Hepatocyte (in vitro differentiated cells): ENCODE results near the gene INPP5F. TPM values are rescaled to one million over a fixed set of nuclear protein-coding genes. Genes with fewer than 3 reads are reported as not detected.

Experiments used
- DNase-seq: peaks from one replicate; pipeline ENCODE4 v3.0.0-alpha.2; 2016; ENCODE audit warnings: low spot score
- H2AFZ ChIP-seq: fragments of 200-600 bp; sonication (generic); 2 replicates; pipeline ENCODE4 v1.6.0; 2016; ENCODE audit warnings: antibody characterized with exemption, mild to moderate bottlenecking
- H3K27ac ChIP-seq: fragments of 200-600 bp; sonication (generic); 2 replicates; pipeline ENCODE4 v1.5.1; 2016; ENCODE audit warnings: mild to moderate bottlenecking
- H3K27me3 ChIP-seq: fragments of 200-600 bp; sonication (generic); 2 replicates; pipeline ENCODE4 v1.6.1; 2016
- H3K36me3 ChIP-seq: fragments of 200-600 bp; sonication (generic); replicated peaks from 2 replicates; pipeline ENCODE4 v1.5.1; 2016; ENCODE audit warnings: low read depth; ENCODE audit not compliant: insufficient read depth
- H3K4me1 ChIP-seq: fragments of 200-600 bp; sonication (generic); 2 replicates; pipeline ENCODE4 v1.5.1; 2016; ENCODE audit warnings: mild to moderate bottlenecking, moderate library complexity; ENCODE audit not compliant: insufficient read depth
- H3K4me2 ChIP-seq: fragments of 200-600 bp; sonication (generic); 2 replicates; pipeline ENCODE4 v1.6.0; 2016
- H3K4me3 ChIP-seq: fragments of 200-600 bp; sonication (generic); 2 replicates; pipeline ENCODE4 v1.5.1; 2016; ENCODE audit warnings: mild to moderate bottlenecking
- H3K79me2 ChIP-seq: fragments of 200-600 bp; sonication (generic); 2 replicates; pipeline ENCODE4 v1.6.0; 2017; ENCODE audit warnings: mild to moderate bottlenecking
- H3K9me2 ChIP-seq: fragments of 200-600 bp; sonication (generic); replicated peaks from 2 replicates; pipeline ENCODE4 v1.6.0; 2017; ENCODE audit warnings: mild to moderate bottlenecking; ENCODE audit not compliant: insufficient read depth
- H3K9me3 ChIP-seq: fragments of 200-600 bp; sonication (generic); 2 replicates; pipeline ENCODE4 v1.5.1; 2016; ENCODE audit warnings: low read depth, mild to moderate bottlenecking
- H4K20me1 ChIP-seq: fragments of 200-600 bp; sonication (generic); 2 replicates; pipeline ENCODE4 v1.6.0; 2016; ENCODE audit warnings: mild to moderate bottlenecking; ENCODE audit not compliant: insufficient read depth, poor library complexity, severe bottlenecking
- CTCF ChIP-seq: fragments of 200-600 bp; sonication (generic); IDR thresholded peaks from 2 replicates; pipeline ENCODE4 v1.5.1; 2016; ENCODE audit warnings: antibody characterized with exemption, mild to moderate bottlenecking; ENCODE audit not compliant: poor library complexity
- EZH2 ChIP-seq: fragments of 200-600 bp; sonication (generic); IDR thresholded peaks from 2 replicates; pipeline ENCODE4 v1.6.1; 2016; ENCODE audit warnings: antibody characterized with exemption, mild to moderate bottlenecking, borderline replicate concordance
- EZH2phosphoT487 ChIP-seq: fragments of 200-600 bp; sonication (generic); IDR thresholded peaks from one replicate; pipeline ENCODE4 v1.6.1; 2018; ENCODE audit warnings: antibody characterized with exemption, mild to moderate bottlenecking, low read depth, moderate library complexity; ENCODE audit not compliant: unreplicated experiment, severe bottlenecking
- WGBS: methylation state at CpG from one replicate; pipeline ENCODE4 v1.1.6; 2016; ENCODE audit warnings: low lambda C conversion rate; ENCODE audit errors: missing lambda C conversion rate; 5-methylcytosine and 5-hydroxymethylcytosine counted together
- polyA plus RNA-seq: library from polyadenylated mRNA; unstranded; fragments of >200 nt; fragmentation: Nextera tagmentation; extraction: Ambion mirVana; gene quantifications from 2 replicates; pipeline ENCODE4 v1.2.1, GENCODE V29; 2016
- total RNA-seq: library from RNA; depleted of rRNA; stranded (reverse); fragments of >200 nt; gene quantifications from 2 replicates; pipeline ENCODE4 v1.2.3, GENCODE V29; 2014

Gene INPP5F
- total and polyA plus RNA-seq, 2 experiments from 2014 or later, result 9.9 to 44.4 TPM

GRCh38 chr10:119749455-119749854 lies 23.6 kb downstream of the INPP5F start:
- 92% methylated on average over 7 of the region's 7 CpGs for WGBS
- no peaks in the 10 kb centered on the region for H3K27me3 ChIP-seq
- no peak overlapping the region for H3K4me2 ChIP-seq
- H3K4me3 ChIP-seq, result no peak overlapping the region
- H3K4me1 ChIP-seq, result peaks cover 12% of the 10 kb centered on the region
- peaks cover 38% of the 10 kb centered on the region for H3K79me2 ChIP-seq
- no peaks in the 10 kb centered on the region for H3K9me2 ChIP-seq
- no peaks in the 10 kb centered on the region for H3K36me3 ChIP-seq
- no peaks in the 10 kb centered on the region for H4K20me1 ChIP-seq
- TF ChIP-seq EZH2phosphoT487, result no peak
- TF ChIP-seq CTCF, result no peak
- no peak for TF ChIP-seq EZH2
- no peak for DNase-seq
- no peaks in the 10 kb centered on the region for H3K9me3 ChIP-seq
- H2AFZ ChIP-seq, result no peak overlapping the region
- H3K27ac ChIP-seq, result no peak overlapping the region

DNA sequence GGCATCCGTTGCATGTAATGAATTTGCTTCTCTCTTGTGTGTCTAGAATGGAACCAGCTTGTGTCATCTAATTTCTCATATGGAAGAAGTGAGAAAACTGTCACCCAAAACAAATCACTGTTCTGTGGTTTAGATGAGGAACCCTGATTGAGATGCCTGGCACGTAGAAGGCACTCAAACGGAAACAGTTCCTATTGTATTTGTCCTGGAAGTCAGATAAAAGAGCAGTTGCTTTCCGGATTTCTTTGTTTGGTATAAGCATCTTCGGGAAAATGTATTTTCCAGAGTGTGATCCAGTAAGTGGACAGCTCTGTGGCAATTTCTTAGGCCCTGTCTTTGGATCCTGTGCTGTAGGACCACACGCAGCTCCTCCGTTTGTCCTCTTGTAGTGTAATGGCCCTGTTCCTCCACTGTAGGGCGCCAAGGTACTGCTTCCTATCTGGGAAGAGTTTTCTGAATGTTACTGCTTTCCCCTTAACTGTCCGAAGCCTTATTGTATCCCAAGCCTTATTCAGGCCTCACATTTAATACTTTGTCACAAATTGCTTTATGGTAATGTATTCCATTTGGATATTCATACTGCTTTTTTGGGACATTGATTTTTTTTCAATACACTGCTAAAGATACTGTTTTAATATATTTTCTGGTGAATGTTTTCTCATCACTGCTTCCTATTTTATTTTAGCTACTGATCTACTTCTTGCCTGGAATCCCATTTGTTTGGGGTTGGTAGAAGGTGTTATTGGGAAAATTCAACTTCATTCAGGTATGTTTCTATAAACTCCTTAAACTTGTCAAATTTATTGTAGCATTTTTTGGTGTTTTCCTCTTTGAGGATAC lies 24.8 kb downstream of the INPP5F start:
- no peaks in the 10 kb centered on the region for H3K9me3 ChIP-seq
- H3K79me2 ChIP-seq, result peaks cover 35% of the 10 kb centered on the region
- no peak overlapping the region for H3K4me2 ChIP-seq
- no peak overlapping the region for H3K27ac ChIP-seq
- H3K4me3 ChIP-seq, result no peak overlapping the region
- DNase-seq, result peak; percentile 86
- no peaks in the 10 kb centered on the region for H4K20me1 ChIP-seq
- H3K4me1 ChIP-seq, result peaks cover 23% of the 10 kb centered on the region
- WGBS, result 39% methylated on average over 9 of the region's 9 CpGs
- no peaks in the 10 kb centered on the region for H3K27me3 ChIP-seq
- H3K9me2 ChIP-seq, result no peaks in the 10 kb centered on the region
- peak; percentile 86 for TF ChIP-seq CTCF
- no peak for TF ChIP-seq EZH2phosphoT487
- H2AFZ ChIP-seq, result no peak overlapping the region
- no peaks in the 10 kb centered on the region for H3K36me3 ChIP-seq

DNA sequence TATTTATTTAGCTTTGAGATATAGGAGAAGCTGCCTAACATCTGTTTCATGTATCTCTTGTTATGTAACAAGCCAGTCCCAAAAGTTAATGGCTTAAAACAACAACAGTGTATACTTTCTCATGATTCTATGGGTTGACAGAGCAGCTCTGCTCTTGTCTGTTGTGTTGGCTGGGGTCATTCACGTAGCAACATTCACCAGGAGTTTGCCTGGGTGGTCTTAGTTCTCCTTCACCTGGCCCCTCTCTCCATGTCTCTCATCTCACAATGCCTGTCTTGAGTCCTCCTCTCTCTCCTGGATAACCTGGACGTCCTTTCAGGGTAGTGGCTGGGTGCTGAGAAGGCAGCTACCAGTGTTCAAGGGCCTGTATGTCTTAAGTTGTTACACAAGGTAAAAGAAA lies 27.5 kb downstream of the INPP5F start:
- Histone ChIP-seq H3K9me3 (no peaks in the 10 kb centered on the region), H3K9me2 (no peaks in the 10 kb centered on the region), H2AFZ (no peak overlapping the region), H4K20me1 (no peaks in the 10 kb centered on the region), H3K4me1 (peaks cover 23% of the 10 kb centered on the region), H3K4me2 (no peak overlapping the region), H3K27me3 (no peaks in the 10 kb centered on the region), H3K4me3 (no peak overlapping the region), H3K79me2 (peaks cover 20% of the 10 kb centered on the region), H3K27ac (peak overlapping the region; percentile 35), H3K36me3 (no peaks in the 10 kb centered on the region)
- TF ChIP-seq CTCF (no peak), EZH2phosphoT487 (no peak), EZH2 (no peak)
- DNase-seq, result no peak
- 43% methylated on average over 2 of the region's 2 CpGs for WGBS
